DND-41 (cell line): ENCODE data around the gene YTHDF1.

Experiments used
- CTCF ChIP-seq: IDR thresholded peaks from 2 replicates; pipeline ENCODE4 v1.5.1; 2012; ENCODE audit warnings: borderline replicate concordance, low read length, moderate library complexity, mild to moderate bottlenecking; ENCODE audit not compliant: poor library complexity, severe bottlenecking; ENCODE audit errors: extremely low read depth
- EZH2 ChIP-seq: IDR thresholded peaks from 3 replicates; pipeline ENCODE4 v1.6.1; 2012; ENCODE audit warnings: borderline replicate concordance, low read depth, mild to moderate bottlenecking, moderate library complexity, low read length, inconsistent platforms; ENCODE audit not compliant: severe bottlenecking

- TF ChIP-seq CTCF (no peak), EZH2 (no peak)
Observed at GRCh38 chr20:63210011-63210605, 5.8 kb downstream of the YTHDF1 start.
